Endodermal cell (in vitro differentiated cells): ENCODE data around the gene WBP4. TPM values are rescaled to one million over a fixed set of nuclear protein-coding genes. Genes with fewer than 3 reads are reported as not detected.

Source experiments
- DNase-seq: peaks from one replicate; pipeline ENCODE4 v3.0.0-alpha.2; 2017
- H3K27ac ChIP-seq: 2 replicates; pipeline ENCODE4 v1.5.1; 2013; ENCODE audit warnings: mild to moderate bottlenecking, low read depth, low read length, moderate library complexity
- H3K27me3 ChIP-seq: 2 replicates; pipeline ENCODE4 v1.6.1; 2013; ENCODE audit warnings: mild to moderate bottlenecking, low read length, moderate library complexity; ENCODE audit not compliant: insufficient read depth, control insufficient read depth, poor library complexity, severe bottlenecking
- H3K36me3 ChIP-seq: 2 replicates; pipeline ENCODE4 v1.7.0; 2013; ENCODE audit warnings: mild to moderate bottlenecking, low read length, moderate library complexity; ENCODE audit not compliant: control insufficient read depth, insufficient read depth
- H3K4me1 ChIP-seq: one replicate; pipeline ENCODE4 v1.7.0; 2013; ENCODE audit warnings: low read length; ENCODE audit not compliant: control insufficient read depth, insufficient read depth
- H3K4me3 ChIP-seq: 2 replicates; pipeline ENCODE4 v1.5.1; 2013; ENCODE audit warnings: mild to moderate bottlenecking, low read length, moderate library complexity
- H3K9ac ChIP-seq: 2 replicates; pipeline ENCODE4 v1.6.1; 2013; ENCODE audit warnings: mild to moderate bottlenecking, low read length, moderate library complexity; ENCODE audit not compliant: poor library complexity, severe bottlenecking; ENCODE audit errors: extremely low read depth
- H3K9me3 ChIP-seq: 2 replicates; pipeline ENCODE4 v1.6.1; 2013; ENCODE audit warnings: mild to moderate bottlenecking, low read length, moderate library complexity; ENCODE audit not compliant: control insufficient read depth
- H3K27ac Mint-ChIP-seq: 2 replicates; pipeline ENCODE4 v1.8.0; 2020; ENCODE audit warnings: mixed read lengths
- H3K27me3 Mint-ChIP-seq: 2 replicates; pipeline ENCODE4 v1.8.0; 2021; ENCODE audit warnings: mild to moderate bottlenecking, mixed read lengths; ENCODE audit not compliant: insufficient read depth
- H3K36me3 Mint-ChIP-seq: 2 replicates; pipeline ENCODE4 v1.8.0; 2020; ENCODE audit warnings: low read depth, mixed read lengths
- H3K4me1 Mint-ChIP-seq: 2 replicates; pipeline ENCODE4 v1.8.0; 2020; ENCODE audit warnings: mixed read lengths
- H3K4me3 Mint-ChIP-seq: 2 replicates; pipeline ENCODE4 v1.8.0; 2020; ENCODE audit warnings: mild to moderate bottlenecking, moderate library complexity, mixed read lengths
- H3K9me3 Mint-ChIP-seq: 2 replicates; pipeline ENCODE4 v1.8.0; 2020; ENCODE audit warnings: mild to moderate bottlenecking, mixed read lengths
- WGBS, 2 experiments: methylation state at CpG; one replicate each; pipeline versions ENCODE4 v1.1.5 to v1.1.7; 2013; ENCODE audit warnings: missing lambda C conversion rate in 2 of 2, mixed read lengths in 1 of 2; ENCODE audit not compliant: insufficient coverage in 1 of 2, insufficient read length in 1 of 2; 5-methylcytosine and 5-hydroxymethylcytosine counted together
- total RNA-seq, 2 donors: library from RNA; stranded (reverse); fragmentation: NEBNext Ultra II Directional in 1 of 2; extraction: Animal tissue kit (Norgen Biotek cat#: 25700) in 1 of 2; gene quantifications; 2 replicates in 1 of 2; 3 replicates in 1 of 2; pipeline ENCODE4 v1.2.1, GENCODE V29; 2021
- TF ChIP-seq, protein P1 (sequence below): fragments of 200-600 bp; sonication (generic); conservative IDR thresholded peaks from 2 replicates; pipeline ENCODE4 v1.5.0; 2021; ENCODE audit warnings: antibody characterized with exemption, mild to moderate bottlenecking

The WBP4 gene
- total RNA-seq, 2 donors from 2014 or later = 8.9 to 15.2 TPM

GRCh38 chr13:41015920-41016319 lies 45.4 kb upstream of the WBP4 start:
- Mint-ChIP-seq H3K36me3 (peaks cover 14% of the 10 kb centered on the region), H3K27ac (no peak overlapping the region), H3K4me3 (no peak overlapping the region), H3K9me3 (no peaks in the 10 kb centered on the region), H3K27me3 (no peaks in the 10 kb centered on the region), H3K4me1 (peaks cover 49% of the 10 kb centered on the region)
- no peak overlapping the region for H3K27ac ChIP-seq
- H3K4me3 ChIP-seq = peak overlapping the region; percentile 51
- no peaks in the 10 kb centered on the region for H3K36me3 ChIP-seq
- TF ChIP-seq, protein P1, sequence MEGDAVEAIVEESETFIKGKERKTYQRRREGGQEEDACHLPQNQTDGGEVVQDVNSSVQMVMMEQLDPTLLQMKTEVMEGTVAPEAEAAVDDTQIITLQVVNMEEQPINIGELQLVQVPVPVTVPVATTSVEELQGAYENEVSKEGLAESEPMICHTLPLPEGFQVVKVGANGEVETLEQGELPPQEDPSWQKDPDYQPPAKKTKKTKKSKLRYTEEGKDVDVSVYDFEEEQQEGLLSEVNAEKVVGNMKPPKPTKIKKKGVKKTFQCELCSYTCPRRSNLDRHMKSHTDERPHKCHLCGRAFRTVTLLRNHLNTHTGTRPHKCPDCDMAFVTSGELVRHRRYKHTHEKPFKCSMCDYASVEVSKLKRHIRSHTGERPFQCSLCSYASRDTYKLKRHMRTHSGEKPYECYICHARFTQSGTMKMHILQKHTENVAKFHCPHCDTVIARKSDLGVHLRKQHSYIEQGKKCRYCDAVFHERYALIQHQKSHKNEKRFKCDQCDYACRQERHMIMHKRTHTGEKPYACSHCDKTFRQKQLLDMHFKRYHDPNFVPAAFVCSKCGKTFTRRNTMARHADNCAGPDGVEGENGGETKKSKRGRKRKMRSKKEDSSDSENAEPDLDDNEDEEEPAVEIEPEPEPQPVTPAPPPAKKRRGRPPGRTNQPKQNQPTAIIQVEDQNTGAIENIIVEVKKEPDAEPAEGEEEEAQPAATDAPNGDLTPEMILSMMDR = no peak
- 65 to 81% methylated on average over 6 of the region's 6 CpGs for WGBS, 2 experiments
- peaks cover 7% of the 10 kb centered on the region for H3K4me1 ChIP-seq
- H3K27me3 ChIP-seq = no peaks in the 10 kb centered on the region
- no peaks in the 10 kb centered on the region for H3K9me3 ChIP-seq
- no peak for DNase-seq
- H3K9ac ChIP-seq = no peak overlapping the region

DNA sequence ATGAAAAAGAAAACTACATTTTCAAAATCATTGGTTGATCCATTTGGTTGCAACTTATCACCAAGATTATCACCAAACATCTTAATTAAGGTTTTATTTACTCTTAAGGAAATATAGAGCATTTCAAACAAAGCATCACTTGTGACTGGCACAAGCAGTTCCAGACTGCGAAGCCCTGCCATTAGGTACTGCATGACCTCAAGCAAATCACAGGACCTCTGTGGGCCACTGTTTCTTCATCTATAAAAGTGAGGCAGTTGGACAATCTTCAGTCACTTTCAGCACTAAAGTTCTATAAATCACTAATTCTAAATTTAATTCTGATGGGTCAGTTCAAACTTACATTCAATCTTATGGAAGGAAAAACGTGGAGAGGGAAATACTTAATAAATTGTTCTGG lies 44.1 kb upstream of the WBP4 start:
- peaks cover 7% of the 10 kb centered on the region for H3K36me3 Mint-ChIP-seq
- TF ChIP-seq, protein P1 = no peak
- Histone ChIP-seq H3K27ac (no peak overlapping the region), H3K9me3 (no peaks in the 10 kb centered on the region), H3K9ac (peak overlapping the region; percentile 66), H3K4me1 (peaks cover 13% of the 10 kb centered on the region), H3K27me3 (no peaks in the 10 kb centered on the region), H3K4me3 (peak overlapping the region; percentile 73), H3K36me3 (no peaks in the 10 kb centered on the region)
- H3K27me3 Mint-ChIP-seq = no peaks in the 10 kb centered on the region
- H3K4me3 Mint-ChIP-seq = peak overlapping the region; percentile 33
- H3K4me1 Mint-ChIP-seq = peaks cover 58% of the 10 kb centered on the region
- 100% methylated on average over 1 of the region's 2 CpGs for WGBS, 2 experiments
- no peaks in the 10 kb centered on the region for H3K9me3 Mint-ChIP-seq
- H3K27ac Mint-ChIP-seq = peak overlapping the region; percentile 82
- DNase-seq = no peak

- Mint-ChIP-seq H3K36me3 (peaks cover 7% of the 10 kb centered on the region), H3K9me3 (no peaks in the 10 kb centered on the region), H3K27me3 (no peaks in the 10 kb centered on the region), H3K27ac (peak overlapping the region; percentile 82), H3K4me1 (peaks cover 58% of the 10 kb centered on the region), H3K4me3 (peak overlapping the region; percentile 33)
- Histone ChIP-seq H3K27me3 (no peaks in the 10 kb centered on the region), H3K36me3 (no peaks in the 10 kb centered on the region), H3K9me3 (no peaks in the 10 kb centered on the region), H3K4me1 (peaks cover 13% of the 10 kb centered on the region), H3K4me3 (peak overlapping the region; percentile 73), H3K9ac (peak overlapping the region; percentile 66), H3K27ac (no peak overlapping the region)
- TF ChIP-seq, protein P1 = no peak
- no peak for DNase-seq
- WGBS, 2 experiments = 98% methylated on average over 3 of the region's 3 CpGs; no CpG with 5 or more reads in 1 of the 2 experiments
These were observed 43.3 kb upstream of the WBP4 start for GRCh38 chr13:41017817-41018601.
